Hematopoietic multipotent progenitor cell (in vitro differentiated cells): Measurements from ENCODE around the gene HNRNPD. TPM values are rescaled to one million over a fixed set of nuclear protein-coding genes. Genes with fewer than 3 reads are reported as not detected.
A peak's percentile ranks its signal among the peaks of the same experiment; 100 is the strongest.
"Not testable (repeated sequence)": the region's sequence is repeated elsewhere in the genome, so short reads cannot be mapped to it uniquely, and the experiment has no call there.

Experiments used
- DNase-seq, 3 donors: peaks; one replicate each; pipeline ENCODE4 v3.0.0-alpha.2; 2011 to 2015; ENCODE audit warnings: low read depth in 2 of 3, low spot score in 2 of 3
- total RNA-seq: library from RNA; depleted of rRNA; stranded (reverse); fragments of >200 nt; gene quantifications from one replicate; pipeline ENCODE4 v1.2.3, GENCODE V29; 2012

Gene HNRNPD, protein sequence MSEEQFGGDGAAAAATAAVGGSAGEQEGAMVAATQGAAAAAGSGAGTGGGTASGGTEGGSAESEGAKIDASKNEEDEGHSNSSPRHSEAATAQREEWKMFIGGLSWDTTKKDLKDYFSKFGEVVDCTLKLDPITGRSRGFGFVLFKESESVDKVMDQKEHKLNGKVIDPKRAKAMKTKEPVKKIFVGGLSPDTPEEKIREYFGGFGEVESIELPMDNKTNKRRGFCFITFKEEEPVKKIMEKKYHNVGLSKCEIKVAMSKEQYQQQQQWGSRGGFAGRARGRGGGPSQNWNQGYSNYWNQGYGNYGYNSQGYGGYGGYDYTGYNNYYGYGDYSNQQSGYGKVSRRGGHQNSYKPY
- total RNA-seq = 67.6 TPM

- peak; percentile 94 to 100 (median 100) for DNase-seq
Observed at GRCh38 chr4:82373816-82374625, at the start of gene HNRNPD. TSS of gene HNRNPD (minus strand) at chr4:82373991. CDS start at chr4:82373678, 313 bp downstream.

DNA sequence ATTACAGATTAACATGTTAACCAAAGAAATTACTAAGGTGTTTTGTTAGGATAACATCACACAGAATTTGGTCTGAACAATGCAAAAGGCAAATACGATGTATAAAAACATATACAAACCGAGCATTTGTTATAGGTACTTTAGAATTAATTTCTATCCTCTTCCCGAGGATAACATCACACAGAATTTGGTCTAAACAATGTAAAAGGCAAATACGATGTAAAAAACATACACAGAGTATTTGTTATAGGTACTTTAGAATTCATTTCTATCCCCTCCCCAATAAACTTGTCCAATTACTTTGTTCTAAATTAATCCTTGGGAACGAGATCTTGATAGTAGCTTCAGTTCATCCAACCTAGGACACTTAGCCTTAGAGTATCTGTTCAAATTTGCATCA is 48.8 kb upstream of the HNRNPD start:
- no peak for DNase-seq

DNA sequence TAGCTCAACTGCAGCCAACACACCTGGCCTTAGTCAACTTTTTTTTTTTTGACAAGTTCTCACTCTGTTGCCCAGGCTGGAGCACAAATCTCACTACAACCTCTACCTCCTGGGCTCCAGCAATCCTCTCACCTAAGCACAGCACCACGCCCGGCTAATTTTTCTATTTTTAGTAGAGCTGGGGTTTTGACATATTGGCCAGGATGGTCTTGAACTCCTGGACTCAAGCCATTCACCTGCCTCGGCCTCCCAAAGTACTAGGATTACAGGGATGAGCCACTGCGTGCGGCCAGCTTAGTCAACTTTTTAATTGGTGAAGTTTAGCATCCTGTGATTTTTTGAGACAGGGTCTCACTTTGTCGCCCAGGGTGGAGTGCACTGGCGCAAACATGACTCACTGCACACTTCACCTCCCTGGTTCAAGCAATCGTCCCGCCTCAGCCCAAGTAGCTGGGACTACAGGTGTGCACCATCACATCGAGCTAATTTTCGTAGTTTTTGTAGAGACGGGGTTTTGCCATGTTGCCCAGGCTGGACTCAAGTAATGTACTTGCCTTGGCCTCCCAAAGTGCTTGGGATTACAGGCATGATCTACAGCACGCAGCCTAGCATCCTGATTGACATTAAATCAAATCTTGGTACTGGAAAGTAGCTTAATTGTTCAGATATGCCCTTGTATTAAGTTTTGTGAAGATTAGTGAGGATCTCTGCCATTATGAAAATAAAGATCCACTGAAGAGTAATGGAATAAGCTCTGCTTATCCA is 48.2 kb upstream of the HNRNPD start:
- no peak for DNase-seq

- DNase-seq = peak in 2 of 3 donors; percentile 17 to 43
Observed at GRCh38 chr4:82419451-82419850, 45.7 kb upstream of the HNRNPD start.

- no peak for DNase-seq
Observed at GRCh38 chr4:82415922-82416365, 42.2 kb upstream of the HNRNPD start.

GRCh38 chr4:82415061-82415460 is 41.3 kb upstream of the HNRNPD start:
- not testable (repeated sequence) for DNase-seq

- DNase-seq = no peak
Observed at GRCh38 chr4:82403725-82404124, 29.9 kb upstream of the HNRNPD start.

DNA sequence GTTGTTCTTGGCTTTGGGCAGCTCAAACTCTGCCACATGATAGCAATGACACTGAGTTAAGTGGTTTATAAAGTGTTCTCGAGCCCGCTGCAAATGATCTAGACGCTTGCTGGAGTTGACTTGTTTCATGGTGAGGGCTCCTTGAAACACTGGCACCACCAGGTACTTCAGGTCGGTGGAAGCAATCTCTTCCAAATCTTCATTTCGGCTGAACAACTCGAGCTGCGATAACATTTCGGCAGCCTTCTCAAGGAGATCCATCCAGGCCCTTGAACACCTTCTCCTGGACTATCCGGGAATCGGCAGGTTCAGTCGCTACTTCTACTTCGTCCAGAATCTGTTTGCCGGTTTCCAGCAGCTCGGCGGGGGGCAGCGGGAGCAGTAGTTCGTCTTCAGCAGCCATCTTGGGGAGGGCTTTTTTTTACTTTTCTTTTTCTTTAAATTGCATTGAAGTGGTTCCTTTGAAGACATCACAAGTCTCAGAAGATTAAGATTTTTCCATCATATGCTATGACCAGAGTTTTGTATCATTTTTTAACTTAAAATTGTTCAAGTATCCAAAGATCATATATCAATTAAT is 28.5 kb upstream of the HNRNPD start:
- DNase-seq = no peak

DNA sequence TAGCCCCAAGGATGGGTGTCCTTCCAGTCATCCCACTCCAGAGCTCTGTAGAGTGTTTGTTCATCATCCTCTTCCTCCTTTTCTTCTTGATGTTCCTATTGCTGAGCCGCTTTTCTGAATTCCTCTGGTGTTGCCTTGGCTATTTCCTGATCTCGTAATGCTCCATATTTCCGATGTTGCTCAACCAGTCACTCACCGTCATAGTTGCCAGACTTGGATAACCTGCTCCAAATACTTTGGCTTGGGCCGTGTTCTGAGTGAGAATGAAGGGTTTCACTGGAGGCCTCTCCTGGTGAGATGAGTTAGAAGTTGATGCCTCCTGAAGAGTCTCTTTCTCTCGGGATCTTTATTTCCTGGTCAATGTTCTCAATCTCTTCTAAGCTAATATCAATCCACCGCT is 27.8 kb upstream of the HNRNPD start:
- no peak for DNase-seq

DNA sequence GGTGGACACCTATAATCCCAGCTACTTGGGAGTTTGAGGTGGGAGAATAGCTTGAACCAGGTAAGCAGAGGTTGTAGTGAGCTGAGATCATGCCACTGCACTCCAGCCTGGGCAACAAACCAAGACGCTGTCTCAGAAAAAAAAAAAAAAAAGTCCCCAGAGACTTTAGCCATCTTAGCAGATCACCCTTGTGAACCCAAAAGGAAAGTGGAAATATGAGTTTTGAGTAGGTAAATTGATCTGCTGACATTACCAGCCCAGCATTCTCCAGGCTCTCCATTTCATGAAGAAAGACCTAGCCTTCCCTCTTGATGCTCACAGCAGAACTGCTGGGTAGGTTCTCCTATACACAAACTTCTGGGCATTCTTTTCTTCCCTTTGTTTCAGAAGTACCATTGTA is 24.5 kb upstream of the HNRNPD start:
- DNase-seq = no peak

- no peak for DNase-seq
Observed at GRCh38 chr4:82397527-82397926, 23.7 kb upstream of the HNRNPD start.

DNA sequence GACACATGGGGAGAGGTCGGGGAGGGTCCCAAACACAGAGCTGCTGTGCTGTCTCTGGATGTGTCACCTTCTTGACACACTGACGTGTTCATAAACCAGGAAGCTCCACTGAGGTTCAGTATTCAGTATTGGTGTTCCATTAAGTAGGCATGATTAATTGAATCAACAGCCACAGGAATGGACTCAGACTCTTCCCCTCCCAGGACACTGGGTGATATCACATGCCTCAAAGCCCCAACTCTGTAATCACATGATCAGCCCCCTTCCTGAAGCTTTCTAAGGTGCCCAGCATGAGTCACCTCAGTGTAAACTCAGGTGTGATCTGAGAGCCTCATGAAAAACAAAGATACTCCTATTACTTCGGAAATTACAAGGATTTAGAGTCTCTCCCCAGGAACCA is 21.1 kb upstream of the HNRNPD start:
- DNase-seq = no peak

DNA sequence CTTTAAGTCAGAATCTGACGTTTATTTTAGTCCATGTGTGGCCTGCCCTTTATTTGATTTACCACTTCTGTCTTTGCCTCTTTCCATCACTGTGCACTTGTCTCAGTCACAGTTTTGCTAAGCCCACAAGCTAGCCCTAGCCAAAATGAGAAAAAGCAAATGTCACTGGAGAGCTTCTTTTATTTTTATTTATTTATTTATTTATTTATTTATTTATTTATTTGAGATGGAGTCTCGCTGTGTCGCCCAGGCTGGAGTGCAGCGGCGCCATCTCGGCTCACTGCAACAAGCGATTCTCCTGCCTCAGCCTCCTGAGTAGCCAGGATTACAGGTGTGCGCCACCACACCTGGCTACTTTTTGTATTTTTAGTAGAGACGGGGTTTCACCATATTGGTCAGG is 16.3 kb upstream of the HNRNPD start:
- not testable (repeated sequence) for DNase-seq

DNA sequence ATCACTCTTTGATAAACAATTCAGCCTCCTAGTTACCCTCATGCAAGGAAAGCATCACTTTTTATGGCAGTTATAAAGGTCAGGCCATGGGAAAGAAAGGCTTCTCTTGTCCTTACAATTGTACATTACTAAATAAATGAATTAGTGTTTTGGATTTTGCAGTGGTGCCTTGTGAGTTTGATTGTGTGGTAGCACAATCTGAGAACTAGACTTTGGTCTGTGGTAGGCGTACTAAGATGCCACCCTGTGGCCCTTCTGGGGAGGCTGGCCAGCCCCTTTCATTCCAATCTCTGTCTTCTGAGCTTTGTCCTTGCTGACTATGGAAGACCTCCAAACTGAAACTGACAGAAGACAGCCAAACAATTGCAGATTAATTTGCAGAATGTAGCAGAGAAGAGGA is 14.6 kb upstream of the HNRNPD start:
- DNase-seq = peak in 1 of 3 donors; percentile 11

DNA sequence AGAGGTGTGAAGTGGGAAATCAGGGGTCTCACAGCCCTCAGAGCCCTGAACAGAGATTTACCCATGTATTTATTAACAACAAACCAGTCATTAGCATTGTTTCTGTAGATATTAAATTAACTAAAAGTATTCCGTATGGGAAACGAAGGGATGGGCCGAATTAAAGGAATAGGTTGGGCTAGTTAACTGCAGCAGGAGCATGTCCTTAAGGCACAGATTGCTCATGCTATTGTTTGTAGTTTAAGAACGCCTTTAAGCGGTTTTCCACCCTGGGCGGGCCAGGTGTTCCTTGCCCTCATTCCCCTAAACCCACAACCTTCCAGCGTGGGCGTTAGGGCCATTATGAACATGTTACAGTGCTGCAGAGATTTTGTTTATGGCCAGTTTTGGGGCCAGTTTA is 12.5 kb upstream of the HNRNPD start:
- DNase-seq = not testable (repeated sequence)

- no peak for DNase-seq
Observed at GRCh38 chr4:82382751-82383150, 9.0 kb upstream of the HNRNPD start.

- DNase-seq = no peak
Observed at GRCh38 chr4:82381661-82382296, 8.0 kb upstream of the HNRNPD start.

DNA sequence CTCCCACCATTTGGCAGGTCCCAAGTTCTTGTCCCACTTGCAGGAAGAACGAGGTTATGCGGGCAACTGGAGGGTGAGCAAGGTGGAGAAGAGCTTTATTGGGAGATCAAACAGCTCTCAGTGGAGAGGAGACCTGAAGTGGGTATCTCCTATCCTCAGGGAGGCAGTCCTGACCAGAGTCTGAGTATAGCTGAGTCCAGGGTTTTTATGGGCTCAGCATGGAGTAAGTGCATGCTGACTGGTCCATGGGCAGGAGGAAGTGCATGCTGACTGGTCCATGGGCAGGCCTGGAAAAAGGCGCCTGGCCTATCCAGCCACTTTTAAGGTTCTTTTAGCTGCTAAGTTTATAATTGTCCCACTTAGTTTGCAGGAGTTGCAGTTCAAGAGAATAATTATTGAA is 7.4 kb upstream of the HNRNPD start:
- DNase-seq = no peak

- no peak for DNase-seq
Observed at GRCh38 chr4:82380831-82381230, 7.0 kb upstream of the HNRNPD start.

GRCh38 chr4:82380344-82380743 is 6.6 kb upstream of the HNRNPD start:
- DNase-seq = no peak
